ENCODE data around the gene PLAGL2. TPM values are rescaled to one million over a fixed set of nuclear protein-coding genes. Genes with fewer than 3 reads are reported as not detected.

Gene PLAGL2
- total and polyA plus RNA-seq, 2 of the 4 experiments (the other 2 are of a cell fraction): 2.9 to 7.7 TPM

- no peak overlapping the region for H2BK20ac ChIP-seq (ENCODE audit: low read depth, low read length)
- H2AK5ac ChIP-seq (ENCODE audit: low read depth, low read length): no peak overlapping the region
- H3K18ac ChIP-seq (ENCODE audit: low read depth, low read length): no peak overlapping the region
- H2AK9ac ChIP-seq (replicated peaks; ENCODE audit: low read depth, low read length, poor library complexity): no peak overlapping the region
- H3K4me3 ChIP-seq (ENCODE audit: insufficient read depth, low read depth, low read length): no peak overlapping the region
- H4K20me1 ChIP-seq (ENCODE audit: insufficient read depth, low read length): peaks cover 15% of the 10 kb centered on the region
- TF ChIP-seq RAD21 (IDR thresholded peaks at IDR 0.05; ENCODE audit: low read length): no peak
- no peak for TF ChIP-seq MAFK (IDR thresholded peaks at IDR 0.05; ENCODE audit: low read depth, low read length)
- TF ChIP-seq CEBPB (IDR thresholded peaks at IDR 0.05; ENCODE audit: low read depth, low read length): no peak
- TF ChIP-seq SMC3 (IDR thresholded peaks at IDR 0.05; ENCODE audit: low read depth, low read length): no peak
- no peak for TF ChIP-seq ELK1 (IDR thresholded peaks at IDR 0.05; ENCODE audit: borderline replicate concordance, low read depth, low read length)
- no peak for TF ChIP-seq POLR2A (IDR thresholded peaks at IDR 0.05; ENCODE audit: low read depth, low read length)
- no peak for TF ChIP-seq RFX5 (IDR thresholded peaks at IDR 0.05; ENCODE audit: low read depth, low read length)
- no peak for TF ChIP-seq CTCF (conservative IDR thresholded peaks at IDR 0.05; ENCODE audit: low read depth, low read length)
- TF ChIP-seq RCOR1 (IDR thresholded peaks at IDR 0.05; ENCODE audit: insufficient replicate concordance, low read length): no peak
- TF ChIP-seq NFE2L2 (IDR thresholded peaks at IDR 0.05; ENCODE audit: low read depth, low read length): no peak
- no peak for TF ChIP-seq BHLHE40 (IDR thresholded peaks at IDR 0.05; ENCODE audit: low read depth, low read length)
- no peak for TF ChIP-seq MXI1 (IDR thresholded peaks at IDR 0.05; ENCODE audit: borderline replicate concordance, low read depth, low read length)
- TF ChIP-seq MAZ (IDR thresholded peaks at IDR 0.05; ENCODE audit: borderline replicate concordance, low read depth, low read length): no peak
- no peak for TF ChIP-seq USF2 (IDR thresholded peaks at IDR 0.05; ENCODE audit: low read depth, low read length)
- no peak for TF ChIP-seq FOS (IDR thresholded peaks at IDR 0.05; ENCODE audit: low read depth, low read length)
- TF ChIP-seq CHD1 (IDR thresholded peaks at IDR 0.05; ENCODE audit: low read depth, low read length): no peak
- H3K9me3 ChIP-seq (ENCODE audit: control insufficient read depth, insufficient read depth, low read length): no peaks in the 10 kb centered on the region
- WGBS, 2 experiments (ENCODE audit: extremely low coverage in 2 of 2, insufficient read length in 1 of 2): 90% methylated on average over 3 of the region's 7 CpGs; no CpG with 5 or more reads in 1 of the 2 experiments
- H3K36me3 ChIP-seq (ENCODE audit: control insufficient read depth, insufficient read depth, low read length): peaks cover 48% of the 10 kb centered on the region
- peaks cover 23 to 53% of the 10 kb centered on the region in 2 experiments; a peak in 3 of 4 replicates for H3K79me1 ChIP-seq (ENCODE audit: low read depth in 1 of 2, low read length in 2 of 2)
- no TSS peak for BruUV-seq (replicated peaks)
- H2BK5ac ChIP-seq (ENCODE audit: low read depth, low read length, poor library complexity, severe bottlenecking): no peak overlapping the region
- H3K9me1 ChIP-seq (ENCODE audit: insufficient read depth, low read length): peaks cover 10% of the 10 kb centered on the region
- H3K56ac ChIP-seq (ENCODE audit: extremely low read depth, insufficient read depth, low read length): no peak overlapping the region
- H2AFZ ChIP-seq (replicated peaks; ENCODE audit: low read length, poor library complexity): no peak overlapping the region
- H3K27ac ChIP-seq (ENCODE audit: insufficient read depth, low read length): no peak overlapping the region
- H4K91ac ChIP-seq (ENCODE audit: insufficient read depth, low read depth, low read length): no peak overlapping the region
- no peak overlapping the region for H3K9ac ChIP-seq (ENCODE audit: low read depth, low read length)
- H2BK15ac ChIP-seq (ENCODE audit: low read depth, low read length): no peak overlapping the region
- ATAC-seq (ENCODE audit: low read depth) (no peak), DNase-seq (no peak)
- CTCF ChIA-PET: no interaction called here
- H3K4me2 ChIP-seq (ENCODE audit: low read depth, low read length): no peak overlapping the region
- dilution Hi-C loops (cut with HindIII; ENCODE audit: low sequenced_read_pairs, unreplicated experiment) (no loop called here), intact Hi-C loops (cut with micrococcal nuclease) (no loop called here), in situ Hi-C loops (cut with MboI; ENCODE audit: low sequenced_read_pairs) (no loop called here)
- H3K4ac ChIP-seq (ENCODE audit: low read depth, low read length): no peak overlapping the region
- no peak overlapping the region for H4K8ac ChIP-seq (ENCODE audit: low read depth in 2 of 2, low read length in 2 of 2)
- H2BK120ac ChIP-seq (ENCODE audit: low read depth, low read length): no peak overlapping the region
- no peaks in the 10 kb centered on the region for H3K27me3 ChIP-seq (ENCODE audit: control insufficient read depth, insufficient read depth, low read length)
- no peak overlapping the region for H3K23ac ChIP-seq (ENCODE audit: low read depth, low read length)
- POLR2A ChIA-PET (ENCODE audit: unreplicated experiment): no interaction called here
- H4K5ac ChIP-seq (ENCODE audit: low read depth, low read length): no peak overlapping the region
- no peak overlapping the region for H3K14ac ChIP-seq (replicated peaks; ENCODE audit: low read depth, low read length)
- H3K4me1 ChIP-seq (ENCODE audit: control insufficient read depth, insufficient read depth, low read length): peaks cover under 1% of the 10 kb centered on the region; the same call in 1 of the 2 replicates
Measured at GRCh38 chr20:32195581-32195980, 12.0 kb downstream of the PLAGL2 start.

Data from IMR-90 (cell line).